Right lobe of liver (tissue), 6 donors: ENCODE results near the gene TBC1D8. TPM values are rescaled to one million over a fixed set of nuclear protein-coding genes. Genes with fewer than 3 reads are reported as not detected.

Source experiments
- ATAC-seq, 4 donors: fragments of 200-7000 bp; cut with Tn5 transposase; one replicate each; pipeline ENCODE4 v1.9.1; 2020; ENCODE audit warnings: mild to moderate bottlenecking in 4 of 4, moderate library complexity in 4 of 4
- DNase-seq, 3 donors: peaks; one replicate each; pipeline ENCODE4 v3.0.0-alpha.2; 2020
- H3K27ac ChIP-seq, 3 donors: fragments of 200-600 bp; one replicate each; pipeline ENCODE4 v1.8.0; 2022
- H3K27me3 ChIP-seq, 2 donors: fragments of 200-600 bp; one replicate each; pipeline ENCODE4 v1.8.0; 2022
- H3K36me3 ChIP-seq, 4 donors: fragments of 200-600 bp; sonication (generic) in 1 of 4; one replicate each; pipeline versions ENCODE4 v1.5.1 to v1.8.0; 2017 to 2022; ENCODE audit warnings: control low read depth in 1 of 4
- H3K4me1 ChIP-seq, 4 donors: fragments of 200-600 bp; sonication (generic) in 1 of 4; one replicate each; pipeline versions ENCODE4 v1.5.1 to v1.8.0; 2017 to 2022; ENCODE audit warnings: control low read depth in 1 of 4
- H3K4me3 ChIP-seq, 3 donors: fragments of 200-600 bp; one replicate each; pipeline ENCODE4 v1.8.0; 2022
- H3K9me3 ChIP-seq, 4 donors: fragments of 200-600 bp; sonication (generic) in 1 of 4; one replicate each; pipeline versions ENCODE4 v1.5.1 to v1.8.0; 2017 to 2022; ENCODE audit warnings: control low read depth in 1 of 4
- POLR2A ChIP-seq: fragments of 450-650 bp; IDR thresholded peaks from one replicate; pipeline ENCODE4 v1.6.1; 2017; ENCODE audit warnings: antibody characterized with exemption, mild to moderate bottlenecking
- WGBS: methylation state at CpG from one replicate; pipeline ENCODE4 v1.1.6; 2018; ENCODE audit warnings: low coverage, low lambda C conversion rate; ENCODE audit not compliant: insufficient coverage; ENCODE audit errors: missing lambda C conversion rate; 5-methylcytosine and 5-hydroxymethylcytosine counted together
- intact Hi-C, 2 donors: fragments of 100-400 bp; cut with DNase I; formaldehyde crosslinking; loops; one replicate each; pipeline versions ENCODE4 v1.11.2 to v1.14.1; 2022
- total RNA-seq, 6 experiments: library from RNA; depleted of rRNA in 2 of 6; stranded (reverse); fragments of >200 nt in 2 of 6; fragmentation: NEBNext Ultra II Directional in 3 of 6; extraction: Animal tissue kit (Norgen Biotek cat#: 25700) in 3 of 6; gene quantifications; one replicate each; pipeline versions ENCODE4 v1.1.0 to v1.2.4, GENCODE V29; 2016 to 2023
- TF ChIP-seq, protein P1 (sequence below), 4 donors: fragments of 200-600 bp in 3 of 4; fragments of 450-650 bp in 1 of 4; IDR thresholded peaks; one replicate each; pipeline versions ENCODE4 v1.5.1 to v1.8.0; 2016 to 2022; ENCODE audit warnings: antibody characterized with exemption in 4 of 4, mild to moderate bottlenecking in 2 of 4
- donor health status: DM: no; HTN: yes; CAD: no.
- donor health status: DM: no; HTN: no; CAD: no.
- donor health status: DM: no; HTN: no; CAD: no.
- donor health status: DM: no; HTN: yes; CAD: no.
- donor health status: DM: no; HTN: yes; CAD: no.

Gene TBC1D8
- total RNA-seq, 6 experiments from 2014 or later = 17.3 to 31.2 (median 21.5) TPM

DNA sequence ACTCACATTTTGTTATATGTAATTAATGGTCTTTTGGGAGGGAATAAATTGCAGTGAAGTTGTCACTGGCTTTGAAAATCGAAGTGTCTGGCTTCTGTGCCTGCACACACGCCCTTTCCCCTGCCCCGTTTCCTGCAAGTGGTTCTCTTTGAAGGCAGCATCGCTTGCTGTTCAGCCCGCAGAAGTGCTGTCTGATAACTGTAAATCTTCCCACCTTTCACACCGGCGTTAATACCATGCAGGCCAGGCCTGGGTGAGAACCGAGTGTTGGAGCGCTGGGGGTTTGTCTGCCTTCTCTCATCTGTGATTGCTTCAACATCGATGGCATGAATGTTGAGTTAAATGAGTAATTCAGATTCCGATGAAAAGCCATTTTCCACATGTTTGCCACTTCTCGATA, 187.0 kb downstream of the TBC1D8 start:
- no peak for DNase-seq
- intact Hi-C loops = no loop called here
- Histone ChIP-seq H3K27me3 (no peaks in the 10 kb centered on the region), H3K4me1 (peaks cover 0 to 3% (median 0%) of the 10 kb centered on the region in 4 donors), H3K4me3 (no peak overlapping the region), H3K9me3 (no peaks in the 10 kb centered on the region), H3K27ac (no peak overlapping the region), H3K36me3 (peaks cover 0 to 5% (median 0%) of the 10 kb centered on the region in 4 donors)
- no peak for ATAC-seq
- WGBS = 85% methylated on average over 8 of the region's 12 CpGs
- TF ChIP-seq POLR2A = no peak
- TF ChIP-seq, protein P1, sequence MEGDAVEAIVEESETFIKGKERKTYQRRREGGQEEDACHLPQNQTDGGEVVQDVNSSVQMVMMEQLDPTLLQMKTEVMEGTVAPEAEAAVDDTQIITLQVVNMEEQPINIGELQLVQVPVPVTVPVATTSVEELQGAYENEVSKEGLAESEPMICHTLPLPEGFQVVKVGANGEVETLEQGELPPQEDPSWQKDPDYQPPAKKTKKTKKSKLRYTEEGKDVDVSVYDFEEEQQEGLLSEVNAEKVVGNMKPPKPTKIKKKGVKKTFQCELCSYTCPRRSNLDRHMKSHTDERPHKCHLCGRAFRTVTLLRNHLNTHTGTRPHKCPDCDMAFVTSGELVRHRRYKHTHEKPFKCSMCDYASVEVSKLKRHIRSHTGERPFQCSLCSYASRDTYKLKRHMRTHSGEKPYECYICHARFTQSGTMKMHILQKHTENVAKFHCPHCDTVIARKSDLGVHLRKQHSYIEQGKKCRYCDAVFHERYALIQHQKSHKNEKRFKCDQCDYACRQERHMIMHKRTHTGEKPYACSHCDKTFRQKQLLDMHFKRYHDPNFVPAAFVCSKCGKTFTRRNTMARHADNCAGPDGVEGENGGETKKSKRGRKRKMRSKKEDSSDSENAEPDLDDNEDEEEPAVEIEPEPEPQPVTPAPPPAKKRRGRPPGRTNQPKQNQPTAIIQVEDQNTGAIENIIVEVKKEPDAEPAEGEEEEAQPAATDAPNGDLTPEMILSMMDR (IDR thresholded peaks at IDR 0.05) = no peak

DNA sequence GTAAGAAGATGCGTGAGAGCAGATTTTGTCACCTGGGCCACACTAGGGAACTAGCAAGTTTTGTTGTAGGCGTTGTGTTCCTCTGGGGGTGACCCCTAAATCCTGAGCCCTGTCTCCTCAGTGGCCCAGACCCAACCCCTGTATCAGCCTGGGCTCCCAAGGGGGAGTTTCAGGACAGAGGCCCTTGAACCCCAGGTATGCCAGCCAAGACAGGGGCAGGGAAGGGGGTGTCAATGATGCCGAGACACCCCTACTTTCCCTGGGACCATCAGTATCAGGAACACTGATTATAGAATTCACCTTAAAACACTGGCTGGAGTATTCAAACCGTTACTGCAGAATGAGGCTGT, 188.2 kb downstream of the TBC1D8 start:
- TF ChIP-seq, protein P1 (IDR thresholded peaks at IDR 0.05) = no peak
- no peak for TF ChIP-seq POLR2A

DNA sequence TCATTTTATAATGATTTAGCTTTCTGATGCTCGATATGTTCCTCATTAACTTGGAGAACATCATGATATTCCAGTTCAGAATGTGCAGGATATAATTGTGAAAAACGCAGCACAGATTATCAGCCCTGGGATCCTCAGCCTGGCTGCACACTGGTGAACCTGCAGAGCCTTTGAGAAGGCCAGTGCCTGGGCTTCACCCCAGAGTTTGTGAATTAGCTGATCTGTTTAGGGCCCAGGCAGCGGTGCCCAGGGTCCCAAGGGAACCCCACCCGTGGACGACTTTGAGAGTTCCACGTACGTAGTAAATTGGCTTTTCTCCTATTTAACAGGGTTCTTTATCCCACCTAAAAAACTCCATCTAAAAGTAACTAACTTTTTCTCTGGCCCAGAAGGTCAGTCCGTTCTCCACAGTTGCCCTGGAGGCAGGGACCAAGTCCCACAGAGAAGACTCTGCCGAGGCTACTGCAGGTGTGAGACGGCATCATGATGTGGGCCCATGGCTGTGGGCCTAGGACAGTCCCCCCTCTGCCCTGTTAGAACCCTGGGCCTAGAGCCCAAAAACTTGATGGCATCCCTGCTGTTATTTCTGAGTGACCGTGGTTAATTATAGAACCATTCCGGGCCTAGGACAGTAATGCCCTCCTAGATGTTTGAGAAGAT, 188.7 kb downstream of the TBC1D8 start:
- H3K36me3 ChIP-seq = no peaks in the 10 kb centered on the region
- no peaks in the 10 kb centered on the region for H3K27me3 ChIP-seq
- 97% methylated on average over 10 of the region's 12 CpGs for WGBS
- intact Hi-C loops = no loop called here
- peaks cover 0 to 20% (median 4%) of the 10 kb centered on the region in 4 donors for H3K4me1 ChIP-seq
- no peaks in the 10 kb centered on the region for H3K9me3 ChIP-seq
- H3K4me3 ChIP-seq = no peak overlapping the region
- no peak for DNase-seq
- TF ChIP-seq POLR2A = no peak
- TF ChIP-seq, protein P1 (IDR thresholded peaks at IDR 0.05) = no peak
- no peak for ATAC-seq
- no peak overlapping the region for H3K27ac ChIP-seq

More for the DNA sequence above, 188.2 kb downstream of the TBC1D8 start:
- 82% methylated on average over 3 of the region's 4 CpGs for WGBS
- DNase-seq = no peak
- H3K27ac ChIP-seq = no peak overlapping the region
- intact Hi-C loops = no loop called here
- no peak overlapping the region for H3K4me3 ChIP-seq
- H3K9me3 ChIP-seq = no peaks in the 10 kb centered on the region
- no peaks in the 10 kb centered on the region for H3K36me3 ChIP-seq
- peaks cover 0 to 15% (median 4%) of the 10 kb centered on the region in 4 donors for H3K4me1 ChIP-seq
- ATAC-seq = no peak
- H3K27me3 ChIP-seq = no peaks in the 10 kb centered on the region

DNA sequence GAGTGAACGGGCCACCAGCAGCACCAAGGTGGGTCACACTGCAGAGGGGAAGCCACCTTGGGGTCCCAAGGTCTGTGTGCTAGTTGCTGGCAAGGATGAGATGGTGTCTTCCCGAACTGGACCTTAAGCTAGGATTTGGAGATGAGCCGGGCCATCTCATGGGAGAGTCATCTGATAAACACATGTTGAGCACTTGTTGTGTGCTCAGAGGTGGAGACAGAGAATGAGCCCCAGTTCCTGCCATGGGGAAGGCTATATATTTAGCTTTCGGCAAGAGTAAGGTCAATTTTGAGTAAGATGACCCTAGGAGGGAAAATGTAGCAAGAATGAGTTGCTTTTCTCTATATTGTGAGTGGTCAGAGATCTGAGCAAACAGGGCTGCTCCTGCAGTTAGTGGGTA, 190.5 kb downstream of the TBC1D8 start:
- intact Hi-C loops = no loop called here
- TF ChIP-seq, protein P1 (IDR thresholded peaks at IDR 0.05) = no peak
- TF ChIP-seq POLR2A = no peak
- 89% methylated on average over 3 of the region's 4 CpGs for WGBS

More for the DNA sequence above, 190.5 kb downstream of the TBC1D8 start:
- ATAC-seq (no peak), DNase-seq (no peak)
- H3K27me3 ChIP-seq = no peaks in the 10 kb centered on the region
- H3K4me1 ChIP-seq = peaks cover 0 to 20% (median 4%) of the 10 kb centered on the region in 4 donors
- H3K36me3 ChIP-seq = no peaks in the 10 kb centered on the region
- no peak overlapping the region for H3K4me3 ChIP-seq
- H3K27ac ChIP-seq = no peak overlapping the region
- H3K9me3 ChIP-seq = no peaks in the 10 kb centered on the region
